ENCODE data around the gene ZC3H18. TPM values are rescaled to one million over a fixed set of nuclear protein-coding genes. Genes with fewer than 3 reads are reported as not detected.

The ZC3H18 gene
- total RNA-seq, 1 donor from 2014 or later: 49.2 TPM

DNA sequence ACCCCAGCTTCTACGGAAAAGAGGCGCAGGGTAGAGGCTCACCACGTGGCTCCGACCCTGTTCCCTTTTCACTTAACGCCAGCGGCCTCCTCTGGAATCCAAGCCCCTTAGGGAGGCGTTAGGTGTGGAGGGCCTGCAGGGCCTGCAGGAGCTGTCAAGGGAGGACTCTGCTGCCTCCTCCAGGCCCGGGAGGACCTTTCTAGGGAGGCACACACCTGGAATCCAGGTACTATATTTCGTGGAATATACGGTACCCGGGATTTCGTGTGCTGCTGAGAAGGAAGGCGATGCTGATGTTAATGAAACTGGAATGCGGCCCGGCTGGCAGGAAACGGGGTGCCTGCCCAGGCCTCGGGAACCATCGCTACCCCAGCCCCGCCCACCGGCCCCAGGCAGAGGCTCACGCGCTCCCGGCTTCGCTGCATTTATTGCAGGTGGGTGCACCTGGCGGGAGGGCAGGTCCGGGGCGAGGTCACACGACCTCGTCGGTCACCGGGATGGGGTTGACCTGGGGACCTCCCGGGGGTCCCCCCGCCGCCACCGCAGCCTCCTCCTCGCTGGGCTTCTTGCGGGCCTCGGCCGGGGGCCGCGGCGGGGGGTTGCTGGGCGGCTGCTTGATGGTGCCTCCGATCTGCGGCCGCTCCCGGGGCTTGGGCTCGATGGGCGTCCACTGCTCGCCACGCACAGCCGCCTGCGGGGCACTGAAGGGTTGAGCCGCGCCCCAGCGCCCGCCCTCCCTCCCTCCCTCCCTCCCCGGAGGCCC is 72.9 kb downstream of the ZC3H18 start:
- DNase-seq: peak; percentile 47
- Histone ChIP-seq H3K27me3 (ENCODE audit: low read depth) (peaks cover 29% of the 10 kb centered on the region), H3K27ac (no peak overlapping the region), H3K9me3 (no peaks in the 10 kb centered on the region), H3K4me3 (no peak overlapping the region), H3K36me3 (peaks cover 12% of the 10 kb centered on the region), H3K4me1 (peaks cover 16% of the 10 kb centered on the region)
- TF ChIP-seq, protein P1, sequence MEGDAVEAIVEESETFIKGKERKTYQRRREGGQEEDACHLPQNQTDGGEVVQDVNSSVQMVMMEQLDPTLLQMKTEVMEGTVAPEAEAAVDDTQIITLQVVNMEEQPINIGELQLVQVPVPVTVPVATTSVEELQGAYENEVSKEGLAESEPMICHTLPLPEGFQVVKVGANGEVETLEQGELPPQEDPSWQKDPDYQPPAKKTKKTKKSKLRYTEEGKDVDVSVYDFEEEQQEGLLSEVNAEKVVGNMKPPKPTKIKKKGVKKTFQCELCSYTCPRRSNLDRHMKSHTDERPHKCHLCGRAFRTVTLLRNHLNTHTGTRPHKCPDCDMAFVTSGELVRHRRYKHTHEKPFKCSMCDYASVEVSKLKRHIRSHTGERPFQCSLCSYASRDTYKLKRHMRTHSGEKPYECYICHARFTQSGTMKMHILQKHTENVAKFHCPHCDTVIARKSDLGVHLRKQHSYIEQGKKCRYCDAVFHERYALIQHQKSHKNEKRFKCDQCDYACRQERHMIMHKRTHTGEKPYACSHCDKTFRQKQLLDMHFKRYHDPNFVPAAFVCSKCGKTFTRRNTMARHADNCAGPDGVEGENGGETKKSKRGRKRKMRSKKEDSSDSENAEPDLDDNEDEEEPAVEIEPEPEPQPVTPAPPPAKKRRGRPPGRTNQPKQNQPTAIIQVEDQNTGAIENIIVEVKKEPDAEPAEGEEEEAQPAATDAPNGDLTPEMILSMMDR (IDR thresholded peaks at IDR 0.05): no peak
- intact Hi-C loops (cut with DNase I): no loop called here
- ATAC-seq: no peak

DNA sequence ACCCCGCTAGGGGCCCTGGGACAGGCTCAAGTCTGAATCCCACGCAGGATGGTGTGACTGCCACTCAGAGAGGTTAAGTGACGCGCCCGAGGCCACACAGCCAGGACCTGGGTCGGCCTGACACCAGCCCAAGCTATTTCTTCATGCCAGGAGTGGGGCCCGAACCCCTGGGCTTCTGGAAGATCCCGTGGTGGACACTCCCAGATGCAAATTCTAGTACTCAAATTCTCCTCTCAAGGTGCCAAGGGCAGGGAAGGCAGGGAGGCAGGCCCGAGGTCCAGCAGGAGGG is 73.4 kb downstream of the ZC3H18 start:
- ATAC-seq: no peak
- intact Hi-C loops (cut with DNase I): no loop called here
- Histone ChIP-seq H3K4me3 (no peak overlapping the region), H3K9me3 (no peaks in the 10 kb centered on the region), H3K27ac (no peak overlapping the region), H3K27me3 (ENCODE audit: low read depth) (peaks cover 24% of the 10 kb centered on the region), H3K4me1 (peaks cover 13% of the 10 kb centered on the region), H3K36me3 (peaks cover 12% of the 10 kb centered on the region)
- TF ChIP-seq, protein P1 (IDR thresholded peaks at IDR 0.05): no peak
- DNase-seq: no peak

DNA sequence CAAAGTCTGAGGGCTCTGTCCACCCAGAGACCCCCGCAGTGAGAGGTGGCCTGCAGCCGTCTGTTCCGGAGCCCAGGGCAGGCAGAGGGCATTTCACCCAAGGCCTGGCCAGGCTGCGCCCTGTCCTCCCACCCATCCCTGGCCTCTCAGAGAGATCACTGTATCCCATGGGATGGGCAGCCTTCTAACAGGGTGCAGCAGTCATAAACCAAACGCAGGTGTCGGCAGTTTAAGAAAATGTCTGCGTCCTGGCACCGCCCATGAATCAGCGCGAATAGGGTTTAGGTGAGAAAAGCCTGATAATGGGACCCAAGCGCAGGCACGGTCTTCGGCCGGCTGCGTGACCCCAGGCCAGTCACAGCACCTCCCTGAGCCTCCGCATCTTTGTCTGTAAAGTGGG is 75.3 kb downstream of the ZC3H18 start:
- peaks cover 15% of the 10 kb centered on the region for H3K4me1 ChIP-seq
- DNase-seq: no peak
- intact Hi-C loops (cut with DNase I): no loop called here
- TF ChIP-seq, protein P1 (IDR thresholded peaks at IDR 0.05): no peak
- no peak overlapping the region for H3K4me3 ChIP-seq
- H3K27me3 ChIP-seq (ENCODE audit: low read depth): peaks cover 5% of the 10 kb centered on the region
- no peaks in the 10 kb centered on the region for H3K9me3 ChIP-seq
- peaks cover 12% of the 10 kb centered on the region for H3K36me3 ChIP-seq
- no peak for ATAC-seq
- no peak overlapping the region for H3K27ac ChIP-seq

DNA sequence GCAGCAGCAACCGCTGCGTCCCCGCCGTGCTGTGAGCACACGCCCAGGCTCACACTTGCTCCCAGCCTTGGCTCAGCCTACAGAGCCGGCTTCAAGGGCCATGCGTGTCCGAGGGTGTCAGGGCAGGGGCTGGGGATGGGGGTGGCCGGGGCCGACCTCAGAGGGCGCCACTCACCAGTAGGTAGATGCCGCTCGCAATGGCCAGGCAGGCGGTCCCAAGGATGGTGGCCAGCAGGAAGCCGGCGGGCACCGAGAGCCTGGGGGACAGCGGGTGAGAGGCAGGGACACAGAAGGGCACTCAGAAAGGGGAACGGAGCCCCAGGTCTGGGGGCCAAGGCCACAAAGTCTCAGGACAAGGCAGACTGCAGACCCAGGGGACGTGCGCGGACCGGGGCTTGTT is 75.7 kb downstream of the ZC3H18 start:
- H3K4me1 ChIP-seq: peaks cover 17% of the 10 kb centered on the region
- no peaks in the 10 kb centered on the region for H3K9me3 ChIP-seq
- ATAC-seq (no peak), DNase-seq (no peak)
- intact Hi-C loops (cut with DNase I): no loop called here
- peaks cover under 1% of the 10 kb centered on the region for H3K27me3 ChIP-seq (ENCODE audit: low read depth)
- no peak overlapping the region for H3K4me3 ChIP-seq
- H3K27ac ChIP-seq: no peak overlapping the region
- H3K36me3 ChIP-seq: peaks cover 12% of the 10 kb centered on the region
- TF ChIP-seq, protein P1 (IDR thresholded peaks at IDR 0.05): no peak

DNA sequence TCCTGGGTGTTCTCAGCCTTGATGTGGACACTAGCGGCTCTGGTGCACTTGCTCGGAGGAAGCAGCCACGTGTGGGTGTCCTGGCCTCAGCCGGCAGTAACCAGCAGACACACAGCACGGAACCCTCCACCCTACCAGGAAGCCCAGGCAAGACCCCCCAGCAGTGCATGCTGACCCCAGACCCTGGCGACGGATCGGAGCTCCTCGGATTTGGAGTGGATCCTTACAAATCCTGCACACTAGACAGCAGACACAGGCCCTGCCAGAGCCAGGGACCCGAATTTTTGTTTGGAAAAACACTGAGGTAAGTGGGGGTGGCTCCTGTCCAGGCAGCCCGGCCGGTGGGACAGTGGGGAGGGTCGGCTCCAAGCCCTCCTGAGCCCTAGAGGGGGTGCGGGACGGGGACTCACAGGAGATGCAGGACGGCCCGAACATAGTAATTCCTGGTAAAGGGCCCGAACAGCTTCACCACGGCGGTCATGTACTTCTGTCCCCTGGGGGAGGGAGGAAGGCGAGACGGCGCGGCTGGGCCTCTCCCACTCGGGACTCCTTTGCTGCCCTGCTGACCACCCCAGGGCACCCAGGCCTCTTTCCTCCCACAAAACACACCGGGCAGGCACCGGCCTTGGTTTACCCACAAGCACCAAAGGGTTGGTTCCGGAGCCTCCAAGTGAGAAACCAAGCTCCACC is 76.3 kb downstream of the ZC3H18 start:
- Histone ChIP-seq H3K27ac (no peak overlapping the region), H3K9me3 (no peaks in the 10 kb centered on the region), H3K27me3 (ENCODE audit: low read depth) (no peaks in the 10 kb centered on the region), H3K4me3 (no peak overlapping the region), H3K36me3 (peaks cover 12% of the 10 kb centered on the region), H3K4me1 (peaks cover 23% of the 10 kb centered on the region)
- intact Hi-C loops (cut with DNase I): no loop called here
- no peak for ATAC-seq
- no peak for DNase-seq
- TF ChIP-seq, protein P1 (IDR thresholded peaks at IDR 0.05): no peak

Data from lower lobe of right lung (tissue), 2 donors.